Osteoblast (primary cell): ENCODE results near the gene UFD1. TPM values are rescaled to one million over a fixed set of nuclear protein-coding genes. Genes with fewer than 3 reads are reported as not detected.

Source experiments
- DNase-seq: peaks from one replicate; pipeline ENCODE4 v3.0.0; 2011; ENCODE audit warnings: low spot score, mixed read lengths; ENCODE audit not compliant: insufficient read length; ENCODE audit errors: missing footprints
- H2AFZ ChIP-seq: 2 replicates; pipeline ENCODE4 v1.6.0; 2011; ENCODE audit warnings: mild to moderate bottlenecking, low read length
- H3K27ac ChIP-seq: 2 replicates; pipeline ENCODE4 v1.5.1; 2011; ENCODE audit warnings: mild to moderate bottlenecking, low read depth, low read length, moderate library complexity
- H3K27me3 ChIP-seq: 2 replicates; pipeline ENCODE4 v1.6.0; 2012; ENCODE audit warnings: mild to moderate bottlenecking, control low read depth, inconsistent platforms, low read length, moderate library complexity; ENCODE audit not compliant: insufficient read depth
- H3K36me3 ChIP-seq: 2 replicates; pipeline ENCODE4 v1.5.1; 2011; ENCODE audit warnings: mild to moderate bottlenecking, low read length, control low read depth, moderate library complexity; ENCODE audit not compliant: insufficient read depth
- H3K4me1 ChIP-seq: 2 replicates; pipeline ENCODE4 v1.5.1; 2011; ENCODE audit warnings: mild to moderate bottlenecking, low read length, control low read depth, moderate library complexity; ENCODE audit not compliant: insufficient read depth
- H3K4me2 ChIP-seq: 2 replicates; pipeline ENCODE4 v1.6.0; 2011; ENCODE audit warnings: mild to moderate bottlenecking, low read length; ENCODE audit not compliant: insufficient read depth
- H3K4me3 ChIP-seq: fragments of 200-600 bp; sonication (generic); 3 replicates; pipeline ENCODE4 v1.5.1; 2012; ENCODE audit warnings: mild to moderate bottlenecking, low read length, inconsistent platforms; ENCODE audit not compliant: insufficient read depth
- H3K79me2 ChIP-seq: 2 replicates; pipeline ENCODE4 v1.6.0; 2012; ENCODE audit warnings: mild to moderate bottlenecking, low read length, control low read depth, inconsistent platforms; ENCODE audit not compliant: insufficient read depth
- H3K9me3 ChIP-seq: 2 replicates; pipeline ENCODE4 v1.5.1; 2011; ENCODE audit warnings: low read depth, low read length, control low read depth
- H4K20me1 ChIP-seq: 2 replicates; pipeline ENCODE4 v1.6.0; 2012; ENCODE audit warnings: mild to moderate bottlenecking, low read length, control low read depth; ENCODE audit not compliant: insufficient read depth
- CTCF ChIP-seq: IDR thresholded peaks from 2 replicates; pipeline ENCODE4 v1.5.1; 2011; ENCODE audit warnings: mild to moderate bottlenecking, low read depth, low read length, moderate library complexity; ENCODE audit errors: extremely low read depth
- total RNA-seq: library from RNA; depleted of rRNA; stranded (reverse); fragments of >200 nt; gene quantifications from 2 replicates; pipeline ENCODE4 v1.2.3, GENCODE V29; 2012

Gene UFD1
- total RNA-seq, 1 donor, result 56.8 TPM

- no peak overlapping the region for H3K27ac ChIP-seq
- no peak for TF ChIP-seq CTCF
- peaks cover 22% of the 10 kb centered on the region for H4K20me1 ChIP-seq
- H2AFZ ChIP-seq, result peak overlapping the region; percentile 13
- H3K4me3 ChIP-seq, result no peak overlapping the region
- H3K4me2 ChIP-seq, result peak overlapping the region; percentile 99
- no peaks in the 10 kb centered on the region for H3K27me3 ChIP-seq
- no peak for DNase-seq
- H3K9me3 ChIP-seq, result no peaks in the 10 kb centered on the region
- peaks cover 45% of the 10 kb centered on the region for H3K79me2 ChIP-seq
- H3K4me1 ChIP-seq, result peaks cover 22% of the 10 kb centered on the region
- H3K36me3 ChIP-seq, result peaks cover 13% of the 10 kb centered on the region
Observed at GRCh38 chr22:19480789-19481188, 1.8 kb upstream of the UFD1 start.

GRCh38 chr22:19480173-19480568 lies 1.2 kb upstream of the UFD1 start:
- H4K20me1 ChIP-seq, result peaks cover 26% of the 10 kb centered on the region
- peaks cover 51% of the 10 kb centered on the region for H3K79me2 ChIP-seq
- no peak for DNase-seq
- peak overlapping the region; percentile 97 for H2AFZ ChIP-seq
- peaks cover 15% of the 10 kb centered on the region for H3K36me3 ChIP-seq
- H3K9me3 ChIP-seq, result no peaks in the 10 kb centered on the region
- no peak for TF ChIP-seq CTCF
- H3K4me1 ChIP-seq, result peaks cover 22% of the 10 kb centered on the region
- peak overlapping the region; percentile 100 for H3K27ac ChIP-seq
- H3K27me3 ChIP-seq, result no peaks in the 10 kb centered on the region
- peak overlapping the region; percentile 99 for H3K4me2 ChIP-seq
- peak overlapping the region; percentile 88 for H3K4me3 ChIP-seq

DNA sequence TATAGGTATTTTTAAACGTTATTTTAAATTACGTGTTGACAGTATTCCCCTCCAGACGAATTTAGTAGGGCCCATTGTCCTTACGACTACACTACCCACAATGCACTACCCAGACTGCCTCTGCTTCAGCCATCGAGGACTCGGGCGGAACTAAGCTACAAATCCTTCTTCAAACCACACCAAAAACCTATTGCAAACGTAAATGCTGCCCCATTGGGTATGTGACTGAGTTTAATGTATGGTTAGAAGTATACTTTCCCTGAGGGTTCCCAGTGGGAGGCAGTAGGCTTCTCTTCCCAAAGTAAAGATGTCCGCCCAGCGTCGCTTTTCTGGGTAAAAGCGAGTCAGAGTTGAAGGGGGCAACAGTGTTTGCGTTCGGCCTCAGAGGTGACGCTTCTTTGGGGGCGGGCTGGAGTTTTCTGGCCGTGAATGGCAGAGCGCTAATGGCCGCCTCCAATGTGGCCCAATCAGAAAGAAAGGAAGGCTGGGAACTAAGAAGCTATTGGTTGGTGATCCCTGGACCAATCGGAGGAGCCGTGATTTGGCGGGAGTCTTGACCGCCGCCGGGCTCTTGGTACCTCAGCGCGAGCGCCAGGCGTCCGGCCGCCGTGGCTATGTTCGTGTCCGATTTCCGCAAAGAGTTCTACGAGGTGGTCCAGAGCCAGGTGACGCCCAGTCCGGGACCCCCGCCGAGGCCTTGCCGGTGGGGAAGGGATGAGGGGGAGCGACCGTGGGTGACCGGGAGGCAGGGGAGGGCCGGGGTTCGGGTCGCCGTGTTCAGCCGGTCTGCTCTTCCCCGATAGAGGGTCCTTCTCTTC lies 571 bp upstream of the UFD1 start, which contains the start of gene CDC45:
TSS of gene CDC45 (plus strand) at position 566 of the 818 bp plus-strand sequence. CDS start at position 615, 49 bp downstream.
- peak within 1 kb of the TSS; percentile 88 for H3K4me3 ChIP-seq
- peak; percentile 98 for DNase-seq
- peaks cover 16% of the 10 kb centered on the region for H3K36me3 ChIP-seq
- peaks cover 26% of the 10 kb centered on the region for H4K20me1 ChIP-seq
- TF ChIP-seq CTCF, result no peak
- H3K27me3 ChIP-seq, result no peaks in the 10 kb centered on the region
- H3K4me1 ChIP-seq, result peaks cover 22% of the 10 kb centered on the region
- peak within 1 kb of the TSS; percentile 97 for H2AFZ ChIP-seq
- no peaks in the 10 kb centered on the region for H3K9me3 ChIP-seq
- peak within 1 kb of the TSS; percentile 99 for H3K4me2 ChIP-seq
- H3K27ac ChIP-seq, result peak within 1 kb of the TSS; percentile 100
- peaks cover 56% of the 10 kb centered on the region for H3K79me2 ChIP-seq
